ENCODE data around the gene NRP2.

Gene NRP2

DNA sequence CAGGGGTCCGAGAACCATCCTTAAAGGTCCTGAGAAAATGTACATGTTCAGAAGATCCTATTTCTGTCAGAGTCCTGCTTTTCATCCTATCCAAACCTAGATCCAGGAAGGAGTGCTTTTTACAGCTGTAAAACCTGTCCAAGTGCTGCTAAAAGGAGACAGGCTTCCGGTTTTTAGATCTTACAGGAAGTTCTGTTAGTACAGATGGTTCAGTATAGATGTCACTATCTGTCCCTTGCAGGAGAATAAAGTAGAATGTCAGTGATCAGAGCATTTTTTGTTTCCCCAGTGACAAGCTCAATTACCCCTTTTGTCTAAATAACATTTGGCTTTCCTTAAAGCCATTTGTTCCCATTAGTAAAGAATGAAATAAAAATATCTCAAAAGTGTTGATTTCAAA lies 98.3 kb downstream of the NRP2 start:
- TF ChIP-seq, protein P1, sequence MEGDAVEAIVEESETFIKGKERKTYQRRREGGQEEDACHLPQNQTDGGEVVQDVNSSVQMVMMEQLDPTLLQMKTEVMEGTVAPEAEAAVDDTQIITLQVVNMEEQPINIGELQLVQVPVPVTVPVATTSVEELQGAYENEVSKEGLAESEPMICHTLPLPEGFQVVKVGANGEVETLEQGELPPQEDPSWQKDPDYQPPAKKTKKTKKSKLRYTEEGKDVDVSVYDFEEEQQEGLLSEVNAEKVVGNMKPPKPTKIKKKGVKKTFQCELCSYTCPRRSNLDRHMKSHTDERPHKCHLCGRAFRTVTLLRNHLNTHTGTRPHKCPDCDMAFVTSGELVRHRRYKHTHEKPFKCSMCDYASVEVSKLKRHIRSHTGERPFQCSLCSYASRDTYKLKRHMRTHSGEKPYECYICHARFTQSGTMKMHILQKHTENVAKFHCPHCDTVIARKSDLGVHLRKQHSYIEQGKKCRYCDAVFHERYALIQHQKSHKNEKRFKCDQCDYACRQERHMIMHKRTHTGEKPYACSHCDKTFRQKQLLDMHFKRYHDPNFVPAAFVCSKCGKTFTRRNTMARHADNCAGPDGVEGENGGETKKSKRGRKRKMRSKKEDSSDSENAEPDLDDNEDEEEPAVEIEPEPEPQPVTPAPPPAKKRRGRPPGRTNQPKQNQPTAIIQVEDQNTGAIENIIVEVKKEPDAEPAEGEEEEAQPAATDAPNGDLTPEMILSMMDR (IDR thresholded peaks at IDR 0.05; ENCODE audit: extremely low read depth, insufficient read depth, missing control alignments), result no peak

DNA sequence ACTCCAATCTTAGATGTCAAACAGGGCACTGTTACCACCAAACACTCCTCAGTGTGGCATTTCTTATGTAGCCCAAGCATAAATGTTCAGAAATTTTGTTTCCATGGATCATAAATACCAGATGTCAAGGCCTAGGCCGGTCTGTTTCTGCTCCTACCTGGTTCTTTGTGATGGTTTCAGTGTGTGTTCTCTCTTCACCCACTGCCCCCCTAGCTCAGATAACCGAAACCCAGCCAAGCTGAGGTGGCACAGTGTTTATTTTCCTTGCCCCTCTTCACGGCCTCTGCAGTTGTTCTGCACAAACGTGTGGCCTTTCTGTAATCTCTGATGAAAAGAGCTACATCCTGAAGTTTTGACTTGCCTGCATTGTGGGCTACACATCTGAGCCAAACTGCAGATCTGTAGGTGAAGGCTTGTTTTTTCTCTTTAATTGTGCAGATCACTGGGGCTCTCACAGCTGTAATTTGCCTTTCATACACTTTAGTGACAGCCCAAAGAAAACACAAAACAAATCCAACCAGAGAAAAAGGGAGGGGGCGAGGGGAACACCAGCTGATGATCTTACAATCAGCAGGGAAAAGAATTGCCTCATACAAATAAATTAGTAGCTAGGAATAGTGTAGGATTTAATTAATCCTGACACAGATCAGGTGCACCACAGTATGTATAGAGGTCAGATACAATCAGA lies 99.1 kb downstream of the NRP2 start:
- DNase-seq (ENCODE audit: low spot score), result no peak
- TF ChIP-seq, protein P1 (IDR thresholded peaks at IDR 0.05; ENCODE audit: extremely low read depth, insufficient read depth, missing control alignments), result no peak
- in situ Hi-C loops (cut with MboI; ENCODE audit: low pct_unique_long_range_greater_than_20kb, low sequenced_read_pairs, unreplicated experiment), result no loop called here

More for the DNA sequence above, 98.3 kb downstream of the NRP2 start:
- in situ Hi-C loops (cut with MboI; ENCODE audit: low pct_unique_long_range_greater_than_20kb, low sequenced_read_pairs, unreplicated experiment), result no loop called here
- DNase-seq (ENCODE audit: low spot score), result no peak

DNA sequence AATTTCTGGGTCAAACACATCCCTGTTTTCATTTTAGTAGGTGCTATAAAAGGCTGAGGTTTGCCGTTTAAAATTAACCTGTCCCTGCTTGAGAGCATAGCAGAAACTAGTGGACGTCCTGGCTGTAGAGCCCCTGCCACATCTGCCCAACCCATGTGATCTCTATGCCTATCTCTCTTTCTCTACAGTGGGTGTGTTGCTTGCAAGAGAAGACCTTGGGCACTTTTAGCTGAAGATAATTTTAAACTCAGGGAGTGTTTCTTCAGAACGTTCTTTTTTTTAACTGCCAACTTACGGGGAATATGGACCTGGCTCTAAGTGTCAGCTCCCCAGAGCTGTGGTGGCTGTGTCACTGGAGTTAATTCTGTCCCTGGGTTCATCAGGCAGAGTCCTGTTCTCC lies 100.6 kb downstream of the NRP2 start:
- TF ChIP-seq, protein P1 (IDR thresholded peaks at IDR 0.05; ENCODE audit: extremely low read depth, insufficient read depth, missing control alignments), result no peak
- in situ Hi-C loops (cut with MboI; ENCODE audit: low pct_unique_long_range_greater_than_20kb, low sequenced_read_pairs, unreplicated experiment), result no loop called here
- DNase-seq (ENCODE audit: low spot score), result no peak

DNA sequence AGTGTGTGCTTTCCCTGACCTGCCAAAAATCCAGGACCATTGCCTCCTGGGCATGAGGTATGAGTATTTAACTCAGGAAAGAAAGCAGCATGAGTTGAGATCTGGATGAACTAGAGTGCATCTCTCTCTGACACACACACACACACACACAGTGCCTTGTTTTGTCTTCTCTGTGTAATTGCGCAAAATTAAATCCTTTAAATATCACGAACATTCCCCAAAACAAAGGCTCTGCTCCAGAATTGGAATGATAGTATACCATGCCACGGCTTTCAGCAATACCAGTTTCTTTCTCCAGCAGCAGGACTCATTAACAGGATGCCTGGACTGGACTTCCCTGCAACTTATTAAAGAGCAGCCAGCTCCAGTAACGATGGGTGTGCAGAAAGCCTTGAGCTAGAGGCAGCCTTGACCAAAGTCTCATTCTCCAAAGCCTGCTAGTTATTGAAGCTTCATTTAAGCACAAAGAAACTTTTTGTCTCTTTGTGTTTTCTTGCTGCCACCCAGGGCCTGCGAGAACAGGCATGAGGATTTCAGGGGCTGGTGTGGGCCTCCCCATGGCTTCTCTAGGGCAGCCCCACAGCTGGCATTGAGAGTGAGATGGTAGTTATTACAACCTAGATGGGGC lies 101.7 kb downstream of the NRP2 start:
- no peak for DNase-seq (ENCODE audit: low spot score)
- in situ Hi-C loops (cut with MboI; ENCODE audit: low pct_unique_long_range_greater_than_20kb, low sequenced_read_pairs, unreplicated experiment), result no loop called here
- TF ChIP-seq, protein P1 (IDR thresholded peaks at IDR 0.05; ENCODE audit: extremely low read depth, insufficient read depth, missing control alignments), result no peak

DNA sequence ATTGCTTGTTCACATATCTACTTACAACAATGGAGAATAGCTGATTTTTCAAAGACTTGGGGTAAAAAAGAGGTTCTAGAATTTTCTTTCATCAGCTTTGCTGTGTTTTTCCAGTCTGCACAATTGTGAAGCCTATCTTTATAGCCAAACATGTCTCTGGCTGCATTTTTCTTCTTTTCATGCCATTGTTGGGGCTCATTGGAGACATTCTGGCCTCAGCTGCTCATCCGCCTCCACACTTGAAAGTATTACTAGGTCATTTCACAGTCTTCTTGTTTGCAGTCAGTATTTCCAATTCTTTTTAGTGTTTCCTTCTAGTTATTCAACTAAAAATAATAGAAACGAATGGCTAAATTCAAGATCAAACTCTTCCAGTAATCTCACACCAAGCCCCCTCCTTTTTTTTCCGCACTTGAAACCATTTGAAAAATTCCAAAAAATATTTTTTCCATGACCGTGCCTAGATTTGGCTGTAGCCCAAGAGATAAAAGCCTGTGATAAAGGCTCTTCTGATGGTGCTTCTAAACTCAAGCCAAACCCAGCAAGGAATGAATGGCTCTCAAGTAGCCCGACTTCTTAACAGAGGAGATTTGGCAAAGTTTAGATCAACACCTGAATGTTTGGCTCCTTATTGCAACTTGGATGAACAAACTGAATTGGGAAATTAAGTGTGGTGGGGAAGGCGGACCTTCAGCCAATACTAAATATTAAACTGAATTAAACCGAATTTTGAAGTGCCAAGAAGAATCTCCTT lies 103.4 kb downstream of the NRP2 start:
- in situ Hi-C loops (cut with MboI; ENCODE audit: low pct_unique_long_range_greater_than_20kb, low sequenced_read_pairs, unreplicated experiment), result no loop called here
- TF ChIP-seq, protein P1 (IDR thresholded peaks at IDR 0.05; ENCODE audit: extremely low read depth, insufficient read depth, missing control alignments), result no peak
- DNase-seq (ENCODE audit: low spot score), result no peak

DNA sequence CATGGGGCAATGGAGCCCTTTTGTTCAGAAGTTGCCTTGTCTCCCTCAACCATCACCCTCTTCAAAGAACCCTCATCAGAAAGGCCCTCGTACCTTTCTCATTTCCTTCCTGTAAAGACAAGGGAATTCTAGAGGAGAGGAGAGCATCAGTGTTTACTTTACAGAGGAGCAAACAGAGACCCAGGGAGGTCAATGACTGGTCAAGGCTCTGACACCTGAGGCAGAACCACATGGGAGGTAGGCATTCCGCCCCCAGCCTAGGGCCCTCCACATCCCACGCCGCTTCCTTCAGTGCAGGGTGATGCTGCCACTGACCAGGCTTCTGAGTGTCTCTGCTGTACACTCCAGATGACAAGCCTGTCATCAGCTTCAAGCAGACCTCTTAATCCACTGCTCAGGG lies 104.7 kb downstream of the NRP2 start:
- TF ChIP-seq, protein P1 (IDR thresholded peaks at IDR 0.05; ENCODE audit: extremely low read depth, insufficient read depth, missing control alignments), result no peak
- in situ Hi-C loops (cut with MboI; ENCODE audit: low pct_unique_long_range_greater_than_20kb, low sequenced_read_pairs, unreplicated experiment), result no loop called here
- DNase-seq (ENCODE audit: low spot score), result no peak

All from GM13977 (cell line).